OCI-LY3 (cell line): ENCODE results near the gene MEF2B.

Experiments
- EZH2phosphoT487 ChIP-seq: fragments of 200-600 bp; shearing (Covaris generic); IDR thresholded peaks from 2 replicates; pipeline ENCODE4 v1.6.1; 2018; ENCODE audit warnings: antibody characterized with exemption, mixed run types, low read depth
- TF ChIP-seq, protein P1 (sequence below): fragments of 200-600, 300-600 bp; sonication (generic); IDR thresholded peaks from 2 replicates; pipeline ENCODE4 v1.5.1; 2014; ENCODE audit warnings: antibody characterized with exemption, low read length, low read depth

DNA sequence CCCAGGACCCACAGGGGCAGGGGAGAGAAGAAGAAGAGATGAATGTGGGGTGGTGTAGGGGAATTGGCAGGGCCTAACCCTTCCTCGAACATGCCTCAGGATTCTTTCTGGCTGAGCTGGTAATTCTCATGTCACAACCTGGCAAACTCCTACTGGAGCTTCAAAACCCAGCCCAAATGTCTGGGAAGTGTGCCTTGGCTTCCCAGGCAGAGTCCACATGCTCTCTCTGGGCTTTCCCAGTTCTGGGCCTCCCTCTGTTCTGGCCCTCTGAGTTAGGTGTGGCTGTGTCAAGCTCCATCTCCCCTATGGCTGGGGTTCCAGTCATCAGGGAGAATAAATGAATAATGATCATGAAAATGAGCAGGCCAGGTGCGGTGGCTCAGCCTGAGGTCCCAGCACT lies 20.6 kb downstream of the MEF2B start:
- TF ChIP-seq, protein P1, sequence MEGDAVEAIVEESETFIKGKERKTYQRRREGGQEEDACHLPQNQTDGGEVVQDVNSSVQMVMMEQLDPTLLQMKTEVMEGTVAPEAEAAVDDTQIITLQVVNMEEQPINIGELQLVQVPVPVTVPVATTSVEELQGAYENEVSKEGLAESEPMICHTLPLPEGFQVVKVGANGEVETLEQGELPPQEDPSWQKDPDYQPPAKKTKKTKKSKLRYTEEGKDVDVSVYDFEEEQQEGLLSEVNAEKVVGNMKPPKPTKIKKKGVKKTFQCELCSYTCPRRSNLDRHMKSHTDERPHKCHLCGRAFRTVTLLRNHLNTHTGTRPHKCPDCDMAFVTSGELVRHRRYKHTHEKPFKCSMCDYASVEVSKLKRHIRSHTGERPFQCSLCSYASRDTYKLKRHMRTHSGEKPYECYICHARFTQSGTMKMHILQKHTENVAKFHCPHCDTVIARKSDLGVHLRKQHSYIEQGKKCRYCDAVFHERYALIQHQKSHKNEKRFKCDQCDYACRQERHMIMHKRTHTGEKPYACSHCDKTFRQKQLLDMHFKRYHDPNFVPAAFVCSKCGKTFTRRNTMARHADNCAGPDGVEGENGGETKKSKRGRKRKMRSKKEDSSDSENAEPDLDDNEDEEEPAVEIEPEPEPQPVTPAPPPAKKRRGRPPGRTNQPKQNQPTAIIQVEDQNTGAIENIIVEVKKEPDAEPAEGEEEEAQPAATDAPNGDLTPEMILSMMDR, result no peak
- TF ChIP-seq EZH2phosphoT487, result no peak
